ENCODE measurements around the gene TSC22D1.

GRCh38 chr13:44412346-44412935, 163.7 kb downstream of the TSC22D1 start:
- no peak for TF ChIP-seq REST (IDR thresholded peaks at IDR 0.05; ENCODE audit: insufficient read depth in 1 of 2, low read depth in 2 of 2, low read length in 2 of 2)
- TF ChIP-seq POLR2AphosphoS5 (IDR thresholded peaks at IDR 0.05; ENCODE audit: low read depth, low read length) = no peak

All from PFSK-1 (cell line).